Loucy (cell line): ENCODE measurements around the gene KRTAP10-8.
"Not testable (repeated sequence)": the region's sequence is repeated elsewhere in the genome, so short reads cannot be mapped to it uniquely, and the experiment has no call there.

Experiments
- CTCF ChIP-seq: fragments of 200-600 bp; sonication (generic); conservative IDR thresholded peaks from 2 replicates; pipeline ENCODE4 v1.5.1; 2014; ENCODE audit warnings: mild to moderate bottlenecking, antibody characterized with exemption, low read length
- EZH2phosphoT487 ChIP-seq: fragments of 200-600 bp; IDR thresholded peaks from 2 replicates; pipeline ENCODE4 v1.6.1; 2018; ENCODE audit warnings: antibody characterized with exemption, mild to moderate bottlenecking, moderate library complexity, borderline replicate concordance

- TF ChIP-seq CTCF, EZH2phosphoT487: not testable (repeated sequence)
Measured at GRCh38 chr21:44580231-44580821, 31.6 kb upstream of the KRTAP10-8 start, which contains the start of gene KRTAP10-5.
